M059J (cell line): ENCODE results near the gene PAX8. TPM values are rescaled to one million over a fixed set of nuclear protein-coding genes. Genes with fewer than 3 reads are reported as not detected.
A peak's percentile ranks its signal among the peaks of the same experiment; 100 is the strongest.
"Not testable (repeated sequence)": the region's sequence is repeated elsewhere in the genome, so short reads cannot be mapped to it uniquely, and the experiment has no call there.

Experiments used
- DNase-seq: peaks from one replicate; pipeline ENCODE4 v3.0.0-alpha.2; 2012; ENCODE audit warnings: low read depth
- total RNA-seq: library from RNA; depleted of rRNA; stranded (reverse); fragments of >200 nt; shearing (Covaris generic); gene quantifications from 2 replicates; pipeline ENCODE4 v1.2.3, GENCODE V29; 2014

The PAX8 gene
- total RNA-seq, 1 experiment from 2014 or later = 5.2 TPM

GRCh38 chr2:113237604-113238160, 41.0 kb downstream of the PAX8 start:
- DNase-seq = no peak

GRCh38 chr2:113236367-113237159, 42.2 kb downstream of the PAX8 start:
- no peak for DNase-seq

- DNase-seq = not testable (repeated sequence)
Observed at GRCh38 chr2:113235347-113236226, 43.1 kb downstream of the PAX8 start.

GRCh38 chr2:113234721-113235346, 43.9 kb downstream of the PAX8 start:
- peak; percentile 28 for DNase-seq

GRCh38 chr2:113233593-113234550, 44.8 kb downstream of the PAX8 start:
- DNase-seq = peak; percentile 59

- no peak for DNase-seq
Observed at GRCh38 chr2:113232740-113233139, 46.0 kb downstream of the PAX8 start.

GRCh38 chr2:113232123-113232522, 46.6 kb downstream of the PAX8 start:
- DNase-seq = no peak

- DNase-seq = no peak
Observed at GRCh38 chr2:113231064-113231463, 47.7 kb downstream of the PAX8 start.

GRCh38 chr2:113230531-113230930, 48.2 kb downstream of the PAX8 start:
- DNase-seq = no peak

- DNase-seq = no peak
Observed at GRCh38 chr2:113229795-113230194, 48.9 kb downstream of the PAX8 start.

- no peak for DNase-seq
Observed at GRCh38 chr2:113228991-113229716, 49.6 kb downstream of the PAX8 start.

GRCh38 chr2:113228351-113228750, 50.4 kb downstream of the PAX8 start:
- no peak for DNase-seq

- no peak for DNase-seq
Observed at GRCh38 chr2:113227698-113228097, 51.0 kb downstream of the PAX8 start.

- peak; percentile 82 for DNase-seq
Observed at GRCh38 chr2:113227290-113227689, 51.4 kb downstream of the PAX8 start.

GRCh38 chr2:113226462-113226861, 52.3 kb downstream of the PAX8 start:
- DNase-seq = no peak

GRCh38 chr2:113225263-113226259, 53.2 kb downstream of the PAX8 start:
- peak; percentile 97 for DNase-seq

- no peak for DNase-seq
Observed at GRCh38 chr2:113224647-113225236, 54.0 kb downstream of the PAX8 start.

GRCh38 chr2:113223813-113224212, 54.9 kb downstream of the PAX8 start:
- no peak for DNase-seq
